HEK293T (cell line): ENCODE data around the gene ZNF777.

Experiments
- CTCF ChIA-PET: fragments of 350-600 bp; formaldehyde crosslinking; extraction: SDS; loops from one replicate; lab custom pipeline; 2021; ENCODE audit warnings: antibody characterized with exemption, inconsistent platforms; lab: Yijun Ruan, JAX
- POLR2A ChIA-PET: fragments of 350-600 bp; formaldehyde crosslinking; extraction: SDS; loops from one replicate; lab custom pipeline; 2020; ENCODE audit warnings: antibody characterized with exemption, inconsistent platforms; lab: Yijun Ruan, JAX
- DNase-seq: peaks from one replicate; pipeline ENCODE4 v3.0.0; 2012; ENCODE audit warnings: mixed read lengths; ENCODE audit errors: extremely low spot score
- ARNT ChIP-seq: fragments of 450-650 bp; IDR thresholded peaks from 2 replicates; pipeline ENCODE4 v1.6.1; 2017; ENCODE audit warnings: mild to moderate bottlenecking
- BHLHE40 ChIP-seq: fragments of 450-650 bp; IDR thresholded peaks from 2 replicates; pipeline ENCODE4 v1.6.1; 2016; ENCODE audit warnings: mild to moderate bottlenecking, moderate library complexity, borderline replicate concordance
- CTBP1 ChIP-seq: fragments of 450-650 bp; IDR thresholded peaks from 2 replicates; pipeline ENCODE4 v1.6.1; 2016; ENCODE audit warnings: borderline replicate concordance
- ELF4 ChIP-seq: fragments of 450-650 bp; IDR thresholded peaks from 2 replicates; pipeline ENCODE4 v1.6.1; 2017; ENCODE audit warnings: antibody characterized with exemption
- FOXA1 ChIP-seq: fragments of 450-650 bp; IDR thresholded peaks from 2 replicates; pipeline ENCODE4 v1.6.1; 2016; ENCODE audit warnings: mild to moderate bottlenecking
- FOXK2 ChIP-seq: fragments of 450-650 bp; IDR thresholded peaks from 2 replicates; pipeline ENCODE4 v1.6.1; 2016; ENCODE audit warnings: mild to moderate bottlenecking
- FOXM1 ChIP-seq: fragments of 450-650 bp; IDR thresholded peaks from 2 replicates; pipeline ENCODE4 v1.6.1; 2017; ENCODE audit warnings: mild to moderate bottlenecking, borderline replicate concordance
- HDGF ChIP-seq: fragments of 450-650 bp; IDR thresholded peaks from 2 replicates; pipeline ENCODE4 v1.6.1; 2017; ENCODE audit warnings: antibody characterized with exemption, borderline replicate concordance
- L3MBTL2 ChIP-seq: fragments of 450-650 bp; conservative IDR thresholded peaks from 2 replicates; pipeline ENCODE4 v1.6.1; 2016; ENCODE audit warnings: mild to moderate bottlenecking
- LEF1 ChIP-seq: fragments of 450-650 bp; IDR thresholded peaks from 2 replicates; pipeline ENCODE4 v1.6.1; 2017; ENCODE audit warnings: mild to moderate bottlenecking, borderline replicate concordance
- NFRKB ChIP-seq: fragments of 450-650 bp; IDR thresholded peaks from 2 replicates; pipeline ENCODE4 v1.6.1; 2016; ENCODE audit warnings: mild to moderate bottlenecking, moderate library complexity
- PKNOX1 ChIP-seq: fragments of 450-650 bp; IDR thresholded peaks from 2 replicates; pipeline ENCODE4 v1.6.1; 2016
- SP1 ChIP-seq: fragments of 450-650 bp; IDR thresholded peaks from 2 replicates; pipeline ENCODE4 v1.6.1; 2017
- SUZ12 ChIP-seq: fragments of 450-650 bp; IDR thresholded peaks from 2 replicates; pipeline ENCODE4 v1.6.1; 2016; ENCODE audit warnings: mild to moderate bottlenecking
- TARDBP ChIP-seq: fragments of 450-650 bp; IDR thresholded peaks from 2 replicates; pipeline ENCODE4 v1.6.1; 2016
- ZNF384 ChIP-seq: fragments of 450-650 bp; IDR thresholded peaks from 2 replicates; pipeline ENCODE4 v1.6.1; 2016

ZNF777 gene

GRCh38 chr7:149473251-149473650, 12.4 kb upstream of the ZNF777 start:
- POLR2A ChIA-PET = no interaction called here
- CTCF ChIA-PET = no interaction called here
- TF ChIP-seq CTBP1 (no peak), SP1 (no peak), ZNF384 (no peak), TARDBP (no peak), ELF4 (no peak), L3MBTL2 (no peak), FOXA1 (no peak), BHLHE40 (no peak), FOXK2 (no peak), HDGF (no peak), ARNT (no peak), LEF1 (no peak), PKNOX1 (no peak), NFRKB (no peak), FOXM1 (no peak), SUZ12 (no peak)
- DNase-seq = no peak

- POLR2A ChIA-PET = no interaction called here
- CTCF ChIA-PET = no interaction called here
- TF ChIP-seq ZNF384 (no peak), LEF1 (no peak), L3MBTL2 (no peak), NFRKB (no peak), TARDBP (no peak), ARNT (no peak), SP1 (no peak), PKNOX1 (no peak), FOXK2 (no peak), ELF4 (no peak), FOXM1 (no peak), HDGF (no peak), BHLHE40 (no peak), FOXA1 (no peak), CTBP1 (no peak)
- no peak for DNase-seq
Observed at GRCh38 chr7:149471289-149471953, 10.6 kb upstream of the ZNF777 start.

- ChIA-PET POLR2A (no interaction called here), CTCF (interaction anchor here (0.7 kb wide), 1 partner anchor 10 kb away, joined by 3 read pairs; no protein-coding TSS in a partner anchor)
- TF ChIP-seq SUZ12 (no peak), ZNF384 (no peak), NFRKB (no peak), FOXK2 (no peak), TARDBP (no peak)
- no peak for DNase-seq
Observed at GRCh38 chr7:149469806-149470205, 8.9 kb upstream of the ZNF777 start.

- ChIA-PET CTCF (interaction anchor here (0.6 kb wide), 1 partner anchor 334 kb away, joined by 3 read pairs; no protein-coding TSS in a partner anchor), POLR2A (interaction anchor here (1.2 kb wide), 1 partner anchor 8 kb away, joined by 3 read pairs; no protein-coding TSS in a partner anchor)
- DNase-seq = no peak
- TF ChIP-seq L3MBTL2 (no peak), HDGF (no peak), PKNOX1 (no peak), FOXM1 (no peak), BHLHE40 (no peak), FOXA1 (no peak), ELF4 (no peak), NFRKB (no peak), SP1 (no peak), CTBP1 (no peak), ZNF384 (no peak), FOXK2 (no peak), TARDBP (no peak), LEF1 (no peak)
Observed at GRCh38 chr7:149468208-149468607, 7.3 kb upstream of the ZNF777 start.

GRCh38 chr7:149467321-149467859, 6.5 kb upstream of the ZNF777 start:
- POLR2A ChIA-PET = no interaction called here
- no peak for DNase-seq
- no peak for TF ChIP-seq ZNF384
- CTCF ChIA-PET = interaction anchor here (0.5 to 0.7 kb wide), 3 partner anchors 9 to 308 kb away, joined by 3 to 5 read pairs (median 5); no protein-coding TSS in a partner anchor

- ChIA-PET POLR2A (no interaction called here), CTCF (no interaction called here)
- TF ChIP-seq FOXM1 (no peak), BHLHE40 (no peak)
- no peak for DNase-seq
Observed at GRCh38 chr7:149466364-149466763, 5.5 kb upstream of the ZNF777 start.
